K562 (cell line): ENCODE measurements around the gene CCDC85A. TPM values are rescaled to one million over a fixed set of nuclear protein-coding genes. Genes with fewer than 3 reads are reported as not detected.

Experiments
- ATAC-seq: fragments of 200-7000 bp; cut with Tn5 transposase; 3 replicates; pipeline ENCODE4 v1.9.1; 2020; ENCODE audit warnings: moderate library complexity
- BruUV-seq: library from RNA; stranded (reverse); fragments of 400-500 nt; replicated peaks from 2 replicates; lab custom pipeline; 2021; lab: Mats Ljungman, UMichigan
- CTCF ChIA-PET: fragments of 300-600 bp; formaldehyde crosslinking; extraction: SDS; loops from one replicate; lab custom pipeline; 2021; ENCODE audit warnings: low intra/inter-chr PET ratio; lab: Yijun Ruan, JAX
- POLR2A ChIA-PET: fragments of 300-600, 350-650 bp; sonication (Branson Sonifier 250); formaldehyde crosslinking; extraction: SDS; loops from one replicate; lab custom pipeline; 2021; ENCODE audit warnings: antibody characterized with exemption, inconsistent platforms; lab: Yijun Ruan, JAX
- DNase-seq, 4 experiments: peaks; one replicate each; pipeline versions ENCODE4 v3.0.0 to v3.0.0-alpha.2; 2011 to 2018; ENCODE audit warnings: low spot score in 3 of 4, mixed read lengths in 3 of 4; ENCODE audit errors: extremely low read depth in 1 of 4
- FAIRE-seq: peaks from 2 replicates; lab custom pipeline; 2011; peaks lifted over from hg19 to GRCh38; lab: Jason Lieb, UNC
- H2AFZ ChIP-seq: 2 replicates; pipeline ENCODE4 v1.6.0; 2011; ENCODE audit warnings: low read depth, low read length, control low read depth, inconsistent platforms
- H3K27ac ChIP-seq: fragments of 200-600 bp; 3 replicates; pipeline ENCODE4 v1.8.0; 2011; ENCODE audit warnings: low read depth, mild to moderate bottlenecking, control low read depth, inconsistent platforms, low read length, moderate library complexity, mixed read lengths; ENCODE audit errors: extremely low read depth
- H3K27me3 ChIP-seq, 2 experiments: fragments of 300-600 bp in 1 of 2; 2 replicates in 1 of 2; 3 replicates in 1 of 2; pipeline versions ENCODE4 v1.6.0 to v1.8.0; 2011; ENCODE audit warnings: inconsistent platforms in 2 of 2, low read length in 2 of 2, mild to moderate bottlenecking in 1 of 2, mixed read lengths in 1 of 2, moderate library complexity in 1 of 2; ENCODE audit not compliant: control insufficient read depth in 2 of 2, insufficient read depth in 2 of 2
- H3K36me3 ChIP-seq: fragments of 300-600 bp; 3 replicates; pipeline ENCODE4 v1.8.0; 2011; ENCODE audit warnings: mild to moderate bottlenecking, low read length, inconsistent platforms; ENCODE audit not compliant: control insufficient read depth, insufficient read depth
- H3K4me1 ChIP-seq, 2 experiments: fragments of 200-600 bp in 1 of 2; replicated peaks in 1 of 2; 2 replicates in 1 of 2; 3 replicates in 1 of 2; pipeline versions ENCODE4 v1.5.1 to v1.8.0; 2011; ENCODE audit warnings: inconsistent platforms in 2 of 2, low read length in 2 of 2, mild to moderate bottlenecking in 1 of 2, mixed read lengths in 1 of 2, moderate library complexity in 1 of 2; ENCODE audit not compliant: control insufficient read depth in 2 of 2, insufficient read depth in 2 of 2
- H3K4me2 ChIP-seq: 2 replicates; pipeline ENCODE4 v1.6.1; 2011; ENCODE audit warnings: low read length, control low read depth, inconsistent platforms, mixed read lengths; ENCODE audit not compliant: insufficient read depth
- H3K4me3 ChIP-seq: fragments of 200-600 bp; sonication (generic), shearing (Covaris generic); 2 replicates; pipeline ENCODE4 v1.5.1; 2016; ENCODE audit warnings: control low read depth, inconsistent platforms
- H3K79me2 ChIP-seq: fragments of 200-600 bp; 3 replicates; pipeline ENCODE4 v1.8.0; 2011; ENCODE audit warnings: low read length, inconsistent platforms; ENCODE audit not compliant: control insufficient read depth, insufficient read depth
- H3K9ac ChIP-seq, 2 experiments: 2 replicates each; pipeline versions ENCODE4 v1.6.0 to v1.6.1; 2011; ENCODE audit warnings: low read depth in 2 of 2, low read length in 2 of 2, control low read depth in 1 of 2, inconsistent platforms in 1 of 2, mild to moderate bottlenecking in 1 of 2, mixed read lengths in 1 of 2; ENCODE audit not compliant: insufficient read depth in 1 of 2
- H3K9me1 ChIP-seq: one replicate; pipeline ENCODE4 v1.6.0; 2011; ENCODE audit warnings: inconsistent platforms, mild to moderate bottlenecking, low read length, moderate library complexity; ENCODE audit not compliant: control insufficient read depth, insufficient read depth
- H3K9me3 ChIP-seq: replicated peaks from 2 replicates; pipeline ENCODE4 v1.5.1; 2011; ENCODE audit warnings: low read depth, low read length, inconsistent platforms; ENCODE audit not compliant: control insufficient read depth, insufficient read depth
- H4K20me1 ChIP-seq: replicated peaks from 2 replicates; pipeline ENCODE4 v1.6.1; 2011; ENCODE audit warnings: low read length, inconsistent platforms, mixed read lengths; ENCODE audit not compliant: control insufficient read depth, insufficient read depth
- HCFC1 ChIP-seq: IDR thresholded peaks from 2 replicates; pipeline ENCODE4 v1.6.1; 2012; ENCODE audit warnings: low read depth, low read length, improper control_type of control experiment
- TAF7 ChIP-seq: fragments of 450-650 bp; IDR thresholded peaks from 2 replicates; pipeline ENCODE4 v1.6.1; 2016; ENCODE audit warnings: missing genetic modification characterization, missing compliant biosample characterization
- ZNF668 ChIP-seq: fragments of 250-450 bp; sonication (Bioruptor Pico); IDR thresholded peaks from 2 replicates; pipeline ENCODE4 v1.8.0; 2022; ENCODE audit warnings: mild to moderate bottlenecking, inconsistent platforms
- WGBS: fragments of 100-300 bp; shearing (Covaris generic); methylation state at CpG from one replicate; pipeline ENCODE4 v1.1.6; 2016; ENCODE audit warnings: low coverage, mixed read lengths; ENCODE audit not compliant: insufficient coverage; ENCODE audit errors: missing lambda C conversion rate; 5-methylcytosine and 5-hydroxymethylcytosine counted together
- in situ Hi-C: fragments of 300-500 bp; cut with MboI; formaldehyde crosslinking; loops from 4 replicates; pipeline ENCODE4 v1.15.0; 2018; ENCODE audit warnings: inconsistent platforms, mixed read lengths
- intact Hi-C: fragments of 100-400 bp; cut with micrococcal nuclease; formaldehyde crosslinking; loops from 2 replicates; pipeline ENCODE4 v1.14.2; 2022
- polyA plus RNA-seq, 8 experiments: library from polyadenylated mRNA; depleted of rRNA in 4 of 8; stranded (reverse) in 5 of 8; unstranded in 3 of 8; fragments of >200 nt; fragmentation: Nextera tagmentation in 2 of 8; fragmentation: Illumina TruSeq in 1 of 8; extraction: Ambion mirVana in 2 of 8; extraction: Trizol in 1 of 8; gene quantifications; 2 replicates each; pipeline versions ENCODE4 v1.2.1 to v1.2.3, GENCODE V29; 2011 to 2014; ENCODE audit warnings: inconsistent platforms in 1 of 8, missing spikeins in 1 of 8
- total RNA-seq, 7 experiments: library from RNA; depleted of rRNA in 6 of 7; stranded (reverse); fragments of >200 nt in 6 of 7; fragmentation: Illumina TruSeq in 2 of 7; extraction: Trizol in 2 of 7; gene quantifications; 2 replicates each; pipeline versions ENCODE4 v1.2.1 to v1.2.3, GENCODE V29; 2011 to 2021; ENCODE audit warnings: low replicate concordance in 1 of 7
- TF ChIP-seq, protein P1 (sequence below): fragments of 450-650 bp; formaldehyde crosslinking; IDR thresholded peaks from 2 replicates; pipeline ENCODE4 v1.4.0; 2020; ENCODE audit warnings: mild to moderate bottlenecking, moderate library complexity
- TF ChIP-seq, protein P2 (sequence below): fragments of 250-450 bp; sonication (Bioruptor Pico); IDR thresholded peaks from 2 replicates; pipeline ENCODE4 v1.8.0; 2022; ENCODE audit warnings: moderate library complexity, mild to moderate bottlenecking, inconsistent platforms
- TF ChIP-seq, protein P3 (sequence below), 2 experiments: IDR thresholded peaks; 2 replicates each; pipeline ENCODE4 v1.6.1; 2011; ENCODE audit warnings: borderline replicate concordance in 1 of 2, control low read depth in 1 of 2, low read depth in 1 of 2, low read length in 1 of 2, mild to moderate bottlenecking in 1 of 2, mixed read lengths in 1 of 2, moderate library complexity in 1 of 2; ENCODE audit not compliant: insufficient read depth in 1 of 2, insufficient read length in 1 of 2, poor library complexity in 1 of 2, severe bottlenecking in 1 of 2; ENCODE audit errors: extremely low read depth in 1 of 2

CCDC85A gene
- total and polyA plus RNA-seq, 9 of the 15 experiments (the other 6 are each of a cell fraction or from before 2014, with no cell fraction given) = 0.03 to 0.14 (median 0.10) TPM; not detected in 5

DNA sequence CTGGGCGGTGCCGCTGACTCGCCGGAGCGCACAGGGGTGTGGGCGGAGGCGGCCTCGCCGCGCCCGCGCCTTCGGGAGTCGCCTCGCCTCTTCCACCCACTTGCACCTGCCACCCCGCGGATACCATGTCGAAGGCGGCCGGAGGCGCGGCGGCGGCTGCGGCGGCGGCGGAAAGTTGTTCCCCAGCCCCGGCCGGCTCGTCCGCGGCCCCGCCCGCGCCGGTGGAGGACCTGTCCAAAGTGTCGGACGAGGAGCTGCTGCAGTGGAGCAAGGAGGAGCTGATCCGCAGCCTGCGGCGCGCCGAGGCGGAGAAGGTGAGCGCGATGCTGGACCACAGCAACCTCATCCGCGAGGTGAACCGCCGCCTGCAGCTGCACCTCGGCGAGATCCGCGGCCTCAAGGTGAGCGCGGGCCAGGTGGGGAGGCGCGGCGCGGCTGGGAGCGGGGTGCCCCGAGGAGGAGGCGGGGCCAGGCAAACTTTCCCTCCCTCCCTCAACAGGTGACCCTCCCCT lies 766 bp downstream of the CCDC85A start:
- ATAC-seq = peak; percentile 17
- no peaks in the 10 kb centered on the region for H3K9me1 ChIP-seq
- in situ Hi-C loops = loop anchor here (25.0 kb wide), 1 partner anchor 553 kb away; no protein-coding TSS in a partner anchor
- DNase-seq = peak in 3 of 4 experiments; percentile 9 to 25 (median 19)
- no peaks in the 10 kb centered on the region for H3K79me2 ChIP-seq
- H3K4me3 ChIP-seq = 0 out of 2 replicates have a peak overlapping the region, but pooled peaks have one; percentile 41
- BruUV-seq = no TSS peak
- H3K9me3 ChIP-seq = no peaks in the 10 kb centered on the region
- TF ChIP-seq, protein P1, sequence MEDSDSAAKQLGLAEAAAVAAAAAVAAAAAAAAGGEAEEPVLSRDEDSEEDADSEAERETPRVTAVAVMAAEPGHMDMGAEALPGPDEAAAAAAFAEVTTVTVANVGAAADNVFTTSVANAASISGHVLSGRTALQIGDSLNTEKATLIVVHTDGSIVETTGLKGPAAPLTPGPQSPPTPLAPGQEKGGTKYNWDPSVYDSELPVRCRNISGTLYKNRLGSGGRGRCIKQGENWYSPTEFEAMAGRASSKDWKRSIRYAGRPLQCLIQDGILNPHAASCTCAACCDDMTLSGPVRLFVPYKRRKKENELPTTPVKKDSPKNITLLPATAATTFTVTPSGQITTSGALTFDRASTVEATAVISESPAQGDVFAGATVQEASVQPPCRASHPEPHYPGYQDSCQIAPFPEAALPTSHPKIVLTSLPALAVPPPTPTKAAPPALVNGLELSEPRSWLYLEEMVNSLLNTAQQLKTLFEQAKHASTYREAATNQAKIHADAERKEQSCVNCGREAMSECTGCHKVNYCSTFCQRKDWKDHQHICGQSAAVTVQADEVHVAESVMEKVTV (CRISPR knock-in tag) = no peak
- TF ChIP-seq HCFC1 (no peak), ZNF668 (CRISPR knock-in tag) (no peak), TAF7 (tag) (no peak)
- TF ChIP-seq, protein P2, sequence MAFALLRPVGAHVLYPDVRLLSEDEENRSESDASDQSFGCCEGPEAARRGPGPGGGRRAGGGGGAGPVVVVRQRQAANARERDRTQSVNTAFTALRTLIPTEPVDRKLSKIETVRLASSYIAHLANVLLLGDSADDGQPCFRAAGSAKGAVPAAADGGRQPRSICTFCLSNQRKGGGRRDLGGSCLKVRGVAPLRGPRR (CRISPR knock-in tag) = no peak
- TF ChIP-seq, protein P3, sequence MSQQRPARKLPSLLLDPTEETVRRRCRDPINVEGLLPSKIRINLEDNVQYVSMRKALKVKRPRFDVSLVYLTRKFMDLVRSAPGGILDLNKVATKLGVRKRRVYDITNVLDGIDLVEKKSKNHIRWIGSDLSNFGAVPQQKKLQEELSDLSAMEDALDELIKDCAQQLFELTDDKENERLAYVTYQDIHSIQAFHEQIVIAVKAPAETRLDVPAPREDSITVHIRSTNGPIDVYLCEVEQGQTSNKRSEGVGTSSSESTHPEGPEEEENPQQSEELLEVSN (IDR thresholded peaks at IDR 0.05; ENCODE audit: borderline replicate concordance in 1 of 2, extremely low read depth in 1 of 2, insufficient read depth in 1 of 2, insufficient read length in 1 of 2, low read depth in 1 of 2, low read length in 1 of 2, poor library complexity in 1 of 2, severe bottlenecking in 1 of 2) = peak in 1 of 2 experiments; percentile 12
- ChIA-PET CTCF (no interaction called here), POLR2A (interaction anchor here (1.1 to 1.5 kb wide), 2 partner anchors 14 to 124 kb away, joined by 4 read pairs; no protein-coding TSS in a partner anchor)
- no peaks in the 10 kb centered on the region for H3K36me3 ChIP-seq
- 4% methylated on average over 38 of the region's 64 CpGs for WGBS
- no peak overlapping the region for H3K27ac ChIP-seq
- peaks cover 11 to 20% of the 10 kb centered on the region in 2 experiments; a peak in 3 of 5 replicates for H3K27me3 ChIP-seq
- intact Hi-C loops = loop anchor here (5.0 kb wide), 2 partner anchors 1313 to 1333 kb away; no protein-coding TSS in a partner anchor
- FAIRE-seq = no peak
- H2AFZ ChIP-seq = no peak overlapping the region
- H4K20me1 ChIP-seq = no peaks in the 10 kb centered on the region
- H3K4me1 ChIP-seq = peaks cover 0 to 14% of the 10 kb centered on the region in 2 experiments; a peak in 3 of 5 replicates
- H3K9ac ChIP-seq = 0 out of 4 replicates have a peak overlapping the region, but pooled peaks of 1 of the 2 experiments have one; percentile 26
- no peak overlapping the region for H3K4me2 ChIP-seq
